HS-5 (cell line): ENCODE results near the gene SMOC2.
"Not testable (repeated sequence)": the region's sequence is repeated elsewhere in the genome, so short reads cannot be mapped to it uniquely, and the experiment has no call there.

Source experiments
- DNase-seq: peaks from one replicate; pipeline ENCODE4 v3.0.0-alpha.2; 2012; ENCODE audit warnings: low read depth

The SMOC2 gene

DNA sequence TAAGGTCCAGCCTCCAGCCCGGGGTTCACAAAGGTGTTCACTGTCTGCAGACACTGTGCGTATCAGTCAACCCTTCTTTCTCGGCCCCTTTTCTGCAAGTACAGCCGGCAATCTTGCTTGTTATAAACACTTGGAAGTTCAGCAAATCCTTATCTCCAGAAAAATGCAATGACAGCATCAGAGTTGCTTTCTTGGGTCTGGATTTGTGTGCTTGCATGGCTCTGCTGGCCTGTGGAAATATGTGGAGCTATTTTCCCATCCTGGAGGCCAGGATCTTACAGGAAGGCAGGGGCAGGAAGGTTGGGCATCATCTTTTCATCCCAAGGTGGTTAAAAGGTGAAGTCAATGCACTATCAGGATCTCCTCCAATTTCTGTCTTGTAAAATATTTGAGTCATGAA, 100.3 kb downstream of the SMOC2 start:
- DNase-seq: no peak

DNA sequence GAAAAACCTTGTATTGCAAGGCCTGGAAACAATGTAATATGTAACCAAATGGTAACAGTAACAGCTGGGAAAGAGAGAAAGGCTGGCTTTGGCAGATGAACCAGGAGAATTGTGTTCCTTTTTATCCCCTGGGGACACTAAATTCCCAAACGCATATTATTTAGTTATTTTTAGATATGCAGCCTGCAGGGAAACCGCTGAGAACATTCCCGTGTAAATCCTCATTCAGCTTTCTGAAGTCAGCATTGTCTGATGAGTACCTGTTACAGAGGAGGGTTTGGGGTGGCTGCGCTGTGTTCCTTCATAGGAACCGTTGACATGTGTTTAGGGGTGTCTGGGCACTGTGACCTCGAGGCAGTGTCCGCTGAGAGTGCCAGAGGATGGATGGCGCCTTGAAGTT, 101.3 kb downstream of the SMOC2 start:
- no peak for DNase-seq

DNA sequence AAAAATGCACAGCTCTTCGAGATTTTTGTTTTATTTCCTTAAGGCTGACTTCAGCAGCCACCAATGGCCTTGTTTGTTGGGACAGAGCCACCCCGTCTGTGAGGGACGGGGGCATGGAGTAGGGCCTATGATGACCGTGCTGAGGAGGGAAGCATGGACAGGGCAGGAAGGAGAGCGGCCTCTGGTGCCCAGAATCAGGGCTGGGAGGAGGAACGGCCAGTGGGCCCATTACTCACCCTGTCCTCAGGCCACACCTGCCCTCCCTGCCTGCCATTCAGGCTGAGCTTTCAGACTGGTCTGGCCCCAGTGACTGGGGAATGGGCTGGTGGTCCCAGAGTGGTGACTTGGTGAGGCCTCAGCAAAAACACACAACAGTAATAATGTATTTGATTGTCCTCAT, 104.4 kb downstream of the SMOC2 start:
- no peak for DNase-seq

DNA sequence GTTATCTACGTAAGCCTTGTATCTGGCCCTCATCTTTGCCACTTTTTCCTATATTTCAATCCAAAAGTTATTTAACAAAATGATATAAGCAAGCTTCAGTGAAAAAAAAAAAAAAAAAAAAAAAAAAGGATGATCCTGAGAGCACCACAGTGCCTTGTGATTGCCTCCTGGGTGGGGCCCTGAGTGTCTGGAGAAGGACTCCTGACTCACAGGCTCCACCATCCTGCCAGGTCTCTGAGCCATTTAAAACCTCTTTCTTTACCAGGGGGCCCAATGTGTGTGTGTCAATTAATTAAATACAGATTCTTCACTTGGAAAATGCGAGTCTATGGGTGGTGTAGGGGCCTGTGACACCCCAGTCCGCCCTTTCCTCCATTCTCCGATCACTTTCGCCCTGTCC, 105.2 kb downstream of the SMOC2 start:
- no peak for DNase-seq

DNA sequence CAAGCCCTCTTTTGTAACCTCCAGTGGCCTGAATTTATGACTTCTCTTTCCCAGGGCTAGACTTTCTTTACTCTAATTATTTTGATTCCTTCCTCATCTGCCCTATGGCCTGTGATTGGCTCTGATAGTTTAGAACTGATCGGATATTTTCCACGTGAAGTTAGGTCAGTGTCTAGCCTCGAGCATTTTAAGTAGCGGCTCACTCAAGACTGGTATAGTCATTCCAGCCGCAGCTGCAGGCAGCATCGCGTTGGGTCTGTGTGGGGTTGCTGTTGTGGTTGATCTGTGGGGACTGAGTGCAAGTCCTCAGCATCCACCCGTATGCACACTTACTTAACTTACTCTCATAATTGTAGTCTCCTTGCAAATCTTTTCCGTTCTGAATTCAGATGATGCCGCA, 105.7 kb downstream of the SMOC2 start:
- DNase-seq: no peak

DNA sequence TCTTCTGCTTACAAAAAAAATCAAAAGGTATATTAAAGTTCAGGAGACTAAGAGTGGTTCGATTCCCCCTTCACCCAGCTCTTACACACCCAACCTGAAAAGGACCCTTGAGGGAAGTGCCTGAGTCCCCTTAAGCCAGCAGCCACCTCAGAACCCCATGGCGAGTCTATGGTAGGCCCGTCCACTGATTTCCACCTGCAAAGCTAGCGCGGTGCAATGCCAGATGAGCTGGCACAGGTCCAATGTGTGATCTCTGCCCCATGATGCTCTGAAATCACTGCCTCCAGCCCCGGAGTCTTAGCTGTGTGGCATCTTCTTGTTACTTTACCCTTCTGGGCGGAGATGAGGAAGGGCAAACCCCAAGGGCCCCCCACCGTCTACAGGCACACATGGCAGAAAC, 109.3 kb downstream of the SMOC2 start:
- DNase-seq: no peak

DNA sequence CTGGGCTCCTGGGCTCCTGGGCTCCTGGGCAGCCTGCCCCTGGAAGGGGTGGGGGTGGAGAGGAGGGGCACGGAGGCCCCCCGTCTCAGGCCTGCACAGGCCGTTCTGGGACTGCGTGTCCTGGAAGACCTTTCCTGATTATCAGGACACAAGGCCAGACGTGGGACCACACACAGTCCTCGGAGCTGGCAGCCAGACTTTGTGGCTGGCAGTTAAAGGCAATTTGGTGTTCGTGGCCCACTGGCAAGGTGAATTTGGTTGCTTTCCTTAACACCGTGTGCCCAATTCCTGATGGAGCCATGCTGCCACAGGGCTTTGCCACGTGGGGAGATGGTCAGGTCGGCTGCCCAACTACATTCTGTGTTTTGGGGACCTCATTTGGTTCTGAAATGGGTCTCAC, 113.5 kb downstream of the SMOC2 start:
- no peak for DNase-seq

DNA sequence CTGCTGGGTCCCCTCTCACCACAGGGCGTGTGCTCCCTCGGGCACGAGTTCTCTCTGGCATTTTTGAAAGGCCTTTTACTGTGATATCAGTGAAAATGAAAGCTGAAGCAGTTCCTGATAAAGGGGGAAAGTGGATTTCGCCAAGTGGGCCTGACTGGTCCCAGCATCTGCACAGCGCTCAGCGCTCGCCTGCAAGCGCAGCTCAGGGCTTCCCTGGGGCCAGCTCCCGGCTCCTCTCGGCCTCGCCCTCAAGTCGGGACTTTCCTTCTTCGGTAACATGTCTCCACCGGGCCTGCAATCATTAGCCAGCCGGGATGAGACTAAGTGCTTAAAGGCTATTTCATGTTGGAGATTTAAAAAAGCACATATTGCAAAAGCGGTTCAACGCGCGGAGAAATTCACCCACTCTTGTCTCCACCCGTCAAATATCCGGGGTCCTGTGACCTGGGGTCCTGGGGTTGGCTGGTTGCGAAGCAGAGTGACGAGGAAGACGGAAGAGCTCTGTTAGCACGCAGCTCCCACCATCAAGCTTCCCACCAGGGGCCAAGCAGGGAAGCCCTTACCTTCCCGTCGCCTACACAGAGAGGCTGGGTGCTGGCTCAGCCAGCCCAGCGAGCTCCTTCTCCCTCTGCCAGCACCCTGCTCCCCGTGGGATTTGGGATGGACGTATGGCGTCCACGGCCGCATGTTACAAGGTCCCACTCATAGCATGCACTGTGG, 114.1 kb downstream of the SMOC2 start:
- DNase-seq: no peak

DNA sequence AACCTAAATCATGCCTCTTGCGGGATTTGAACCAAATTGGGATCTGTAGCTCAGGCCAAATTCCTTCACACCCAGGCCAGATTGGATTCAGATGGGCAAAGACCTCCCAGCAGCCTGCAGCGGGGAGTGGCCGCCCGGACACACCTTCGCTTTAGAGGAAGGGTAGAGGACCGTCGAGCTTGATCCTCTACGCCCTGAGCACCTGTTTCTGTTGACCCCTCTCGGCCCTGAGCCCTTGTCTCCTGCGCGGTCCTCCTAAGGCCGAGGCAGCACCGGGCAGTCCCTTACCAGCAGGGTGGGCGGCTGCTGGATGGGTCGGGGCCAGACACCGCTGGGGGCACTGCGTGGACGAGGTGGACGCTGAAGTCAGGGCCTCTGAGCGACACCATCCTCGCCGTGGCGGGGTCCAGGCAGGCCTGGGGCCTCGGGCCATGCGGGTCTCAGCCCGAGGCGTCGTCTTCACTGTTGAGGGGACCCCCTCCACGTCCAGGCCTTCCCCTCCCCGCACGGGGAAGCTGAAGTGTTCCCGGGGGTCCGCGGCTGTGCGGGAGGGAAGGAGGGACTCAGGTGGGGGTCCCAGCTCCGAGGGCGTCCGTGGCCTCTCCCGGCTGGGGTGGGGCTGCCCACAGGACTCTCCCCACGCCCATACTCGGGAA, 114.8 kb downstream of the SMOC2 start:
- no peak for DNase-seq

DNA sequence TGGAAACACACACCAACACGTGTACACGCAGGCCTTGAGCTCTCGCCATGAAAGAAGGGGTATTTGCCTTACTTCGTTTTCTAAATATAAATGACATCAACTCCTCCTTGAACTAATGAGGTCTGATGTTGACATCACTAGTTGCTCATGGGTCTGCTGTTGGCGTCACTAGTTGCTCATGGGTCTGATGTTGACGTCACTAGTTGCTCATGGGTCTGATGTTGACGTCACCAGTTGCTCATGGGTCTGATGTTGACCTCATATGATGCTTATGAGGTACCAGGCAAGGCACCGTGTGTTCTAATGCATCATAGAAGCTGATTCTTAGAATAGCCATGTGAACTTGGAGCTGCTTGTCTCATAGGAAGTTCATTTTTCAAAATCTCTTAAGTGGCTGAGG, 116.5 kb downstream of the SMOC2 start:
- no peak for DNase-seq

DNA sequence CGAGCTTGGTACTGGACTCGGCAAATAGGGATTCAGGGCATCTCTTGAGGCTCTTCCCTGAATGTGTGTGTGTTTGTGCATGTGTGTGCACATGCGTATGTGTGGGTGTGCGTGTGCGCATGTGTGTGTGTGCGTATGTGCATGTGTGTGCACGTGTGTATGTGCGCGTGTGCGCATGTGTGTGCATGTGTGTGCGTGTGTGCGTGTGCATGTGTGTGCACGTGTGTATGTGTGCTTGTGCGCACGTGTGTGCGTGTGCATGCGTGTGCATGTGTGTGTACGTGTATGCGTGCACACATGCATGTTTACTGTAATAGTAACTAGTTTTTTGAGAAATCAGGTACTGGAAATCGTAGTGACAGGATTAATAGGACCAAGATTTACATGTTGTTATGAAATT, 117.7 kb downstream of the SMOC2 start:
- DNase-seq: no peak

DNA sequence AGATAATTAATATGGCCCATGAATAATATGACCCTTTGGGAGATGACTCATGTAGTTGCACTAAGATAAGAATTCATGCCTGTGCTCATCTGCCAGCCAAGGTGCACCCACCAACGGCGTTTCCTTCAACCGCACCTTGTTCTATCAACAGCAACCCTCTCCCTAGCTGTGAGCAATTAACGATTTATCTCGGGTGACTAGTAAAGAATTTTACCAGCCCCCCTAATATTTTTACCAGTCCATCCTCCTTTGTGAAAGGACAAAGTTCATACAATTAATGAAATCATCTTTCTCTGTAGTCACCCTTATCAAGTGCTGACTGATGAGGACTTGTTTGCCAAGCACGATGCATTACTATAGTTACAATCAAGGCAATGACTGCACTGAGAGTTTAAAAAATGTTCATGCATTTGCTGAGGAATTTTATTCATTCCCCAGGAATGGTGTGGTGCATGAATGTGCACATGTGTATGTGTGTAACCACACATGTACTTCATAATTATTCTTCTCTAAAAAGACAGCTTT, 118.7 kb downstream of the SMOC2 start:
- DNase-seq: no peak

DNA sequence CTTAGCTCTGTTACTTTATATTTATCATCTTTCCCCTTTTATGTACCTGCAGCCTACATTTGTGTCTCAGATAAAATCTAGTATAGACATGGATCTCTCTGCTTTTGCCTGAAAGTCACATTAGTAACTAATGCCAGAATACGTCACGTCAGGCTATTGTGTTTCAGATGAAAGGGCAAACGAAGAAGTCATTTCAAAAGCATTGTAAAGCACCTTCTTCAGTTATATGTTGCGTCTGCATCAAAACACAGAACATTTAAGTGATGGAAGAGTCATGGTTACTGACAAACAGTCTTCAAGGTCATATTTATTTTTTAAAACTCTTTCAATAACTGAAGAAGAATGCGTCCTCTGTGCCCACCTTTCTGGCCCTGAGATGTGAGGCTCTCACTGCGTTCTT, 119.1 kb downstream of the SMOC2 start:
- no peak for DNase-seq

DNA sequence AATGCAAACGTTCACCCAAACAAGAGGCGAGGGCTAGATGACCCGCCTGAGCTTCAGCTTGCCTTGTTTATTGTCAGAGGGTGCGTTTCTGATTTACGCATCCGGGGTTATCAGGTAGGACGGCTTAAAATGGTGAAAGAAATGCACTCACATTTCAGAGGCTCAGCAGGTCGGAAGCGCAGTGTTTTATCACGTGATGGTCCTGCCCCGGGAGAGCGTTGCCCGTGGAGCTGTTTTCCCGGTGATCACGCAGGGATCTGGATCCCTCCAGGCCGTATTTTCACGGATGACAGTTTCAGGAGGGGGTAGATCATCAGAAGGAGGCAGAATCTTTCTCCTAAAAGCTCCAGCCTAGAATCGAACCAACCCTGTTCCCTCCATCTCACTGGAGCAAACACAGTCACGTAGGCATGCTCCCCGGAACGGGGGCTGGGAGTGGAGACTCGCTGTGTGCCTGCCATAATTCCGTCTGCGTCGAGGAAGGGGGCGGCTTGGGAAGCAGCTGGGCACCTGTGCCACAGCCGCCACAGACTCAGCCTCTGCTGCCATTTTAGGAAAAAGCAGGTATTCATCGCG, 121.7 kb downstream of the SMOC2 start:
- no peak for DNase-seq

DNA sequence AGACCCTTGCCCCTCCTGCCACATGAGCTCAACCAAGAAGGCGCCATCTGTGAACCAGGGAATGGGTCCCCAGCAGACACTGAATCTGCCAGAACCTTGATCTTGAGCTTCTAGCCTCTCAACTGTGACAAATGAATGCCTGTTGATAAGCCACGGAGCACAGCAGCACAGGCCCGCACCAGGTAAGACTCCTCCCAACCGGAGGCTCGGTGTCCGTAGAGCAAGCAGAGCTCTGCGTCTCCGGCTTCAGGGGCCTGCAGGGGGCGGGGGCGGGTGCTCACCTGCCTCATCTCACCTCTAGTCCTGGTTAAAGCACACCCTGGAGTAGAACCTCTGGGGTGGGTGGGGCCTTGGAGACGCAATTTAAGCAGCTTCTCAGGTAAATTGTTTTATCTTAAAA, 122.7 kb downstream of the SMOC2 start:
- DNase-seq: no peak

DNA sequence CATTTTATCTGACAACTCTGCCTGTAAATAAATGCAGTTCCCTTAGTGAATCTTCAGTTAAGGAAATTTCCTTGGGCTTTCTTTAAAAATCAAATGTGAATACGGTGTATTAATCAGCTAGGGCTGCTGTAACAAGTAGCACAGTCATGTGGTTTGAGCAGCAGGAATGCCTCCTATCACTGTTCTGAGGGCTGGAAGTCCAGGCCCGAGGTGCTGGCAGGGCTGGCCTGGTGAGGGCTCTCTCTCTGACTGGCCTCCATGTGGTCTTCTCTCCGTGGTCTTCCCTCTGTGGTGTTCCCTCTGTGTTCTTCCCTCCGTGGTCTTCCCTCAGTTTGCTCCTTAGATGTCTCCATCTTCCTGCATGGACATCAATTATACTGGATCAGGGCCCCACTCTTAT, 124.1 kb downstream of the SMOC2 start:
- no peak for DNase-seq

DNA sequence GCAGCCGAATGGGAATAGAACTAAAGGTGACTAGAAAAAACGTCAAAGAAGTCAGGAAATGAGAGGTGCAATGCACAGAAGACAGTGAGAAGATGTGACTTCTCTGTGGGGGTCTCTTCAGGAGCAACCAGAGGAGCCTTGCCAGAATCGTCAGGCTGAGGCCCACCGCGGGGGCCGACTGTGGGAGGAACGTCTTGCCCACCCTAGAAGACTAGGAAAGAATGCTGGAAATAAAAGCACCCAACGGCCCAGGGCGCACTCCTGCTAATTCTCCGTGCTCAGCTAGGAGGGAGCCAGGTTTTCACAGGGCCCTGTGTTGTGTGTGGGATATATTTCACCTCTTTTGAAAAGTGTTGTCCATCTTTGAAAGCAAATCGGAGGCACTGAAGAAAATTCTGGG, 129.2 kb downstream of the SMOC2 start:
- DNase-seq: no peak

DNA sequence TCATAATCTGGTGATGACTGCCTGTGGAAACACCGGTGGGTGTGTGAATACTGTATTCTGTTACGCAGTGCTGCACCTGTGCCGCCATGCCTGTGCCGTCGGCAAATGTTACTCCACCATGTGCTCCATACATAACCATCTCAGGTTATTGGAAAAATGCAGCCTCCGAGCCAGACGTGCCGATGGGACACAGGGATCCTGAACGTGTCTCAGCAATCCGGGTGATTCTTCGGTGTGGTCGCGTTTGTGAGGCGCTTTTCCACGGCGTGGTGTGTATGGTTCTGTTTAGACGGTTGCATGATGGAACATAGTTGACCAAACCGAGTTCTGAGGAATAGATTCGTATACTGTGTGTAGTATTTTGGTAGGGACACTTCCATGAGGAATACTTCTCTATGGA, 130.3 kb downstream of the SMOC2 start:
- DNase-seq: no peak

DNA sequence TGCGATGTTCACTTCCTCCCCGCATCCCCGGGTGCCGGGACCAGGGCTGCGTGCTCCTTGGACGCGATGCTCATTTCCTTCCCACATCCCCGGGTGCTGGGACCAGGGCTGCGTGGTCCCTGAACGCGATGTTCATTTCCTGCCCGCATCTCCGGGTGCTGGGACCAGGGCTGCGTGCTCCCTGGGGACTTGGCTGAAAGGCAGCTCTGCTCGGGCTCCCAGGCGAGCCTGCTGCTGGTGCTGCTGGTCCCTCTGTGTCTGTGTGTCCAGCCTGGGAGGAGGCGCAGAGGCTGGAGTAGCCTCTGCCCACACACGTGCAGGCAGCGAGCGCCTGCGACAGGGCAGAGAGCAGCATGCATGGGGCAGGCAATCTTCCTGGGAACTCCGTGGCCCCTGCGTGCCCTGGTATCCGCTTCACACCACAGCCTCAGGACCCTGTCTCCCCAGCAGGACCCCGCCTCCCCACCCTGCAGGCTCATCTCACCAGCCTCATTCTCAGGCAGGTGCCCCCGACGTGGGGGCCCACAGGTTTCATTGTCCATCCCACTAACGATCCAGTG, 132.4 kb downstream of the SMOC2 start:
- not testable (repeated sequence) for DNase-seq

DNA sequence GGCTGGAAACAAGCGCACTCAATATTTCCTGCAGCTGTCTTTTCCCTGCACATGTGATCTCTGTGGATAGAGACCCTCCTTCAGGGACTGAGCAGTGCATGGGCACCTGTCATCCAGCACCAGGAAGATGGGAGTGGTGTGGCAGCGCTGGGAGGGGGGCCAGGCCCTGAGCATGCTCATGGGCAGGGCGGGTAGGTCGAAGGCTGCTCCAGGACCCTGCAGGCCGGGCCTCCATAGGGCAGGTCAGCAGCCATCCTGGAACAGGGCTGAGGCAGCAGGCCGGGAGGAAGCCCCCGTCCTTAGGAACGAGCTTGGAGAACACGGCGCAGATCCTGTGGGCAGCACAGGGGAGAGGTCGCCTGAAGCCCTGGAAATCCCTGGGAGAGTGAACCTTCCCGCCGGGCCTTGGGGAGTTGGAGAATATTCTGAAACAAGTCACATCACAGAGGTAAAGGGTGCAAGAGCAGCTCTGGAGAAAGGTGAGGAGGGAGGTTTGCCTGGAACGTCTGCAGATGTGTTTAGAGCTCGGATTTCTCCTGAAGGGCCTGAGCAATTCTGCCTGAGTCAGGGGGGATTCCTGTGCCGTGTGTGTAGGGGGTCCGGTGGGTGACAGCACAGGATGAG, 133.2 kb downstream of the SMOC2 start:
- DNase-seq: no peak

DNA sequence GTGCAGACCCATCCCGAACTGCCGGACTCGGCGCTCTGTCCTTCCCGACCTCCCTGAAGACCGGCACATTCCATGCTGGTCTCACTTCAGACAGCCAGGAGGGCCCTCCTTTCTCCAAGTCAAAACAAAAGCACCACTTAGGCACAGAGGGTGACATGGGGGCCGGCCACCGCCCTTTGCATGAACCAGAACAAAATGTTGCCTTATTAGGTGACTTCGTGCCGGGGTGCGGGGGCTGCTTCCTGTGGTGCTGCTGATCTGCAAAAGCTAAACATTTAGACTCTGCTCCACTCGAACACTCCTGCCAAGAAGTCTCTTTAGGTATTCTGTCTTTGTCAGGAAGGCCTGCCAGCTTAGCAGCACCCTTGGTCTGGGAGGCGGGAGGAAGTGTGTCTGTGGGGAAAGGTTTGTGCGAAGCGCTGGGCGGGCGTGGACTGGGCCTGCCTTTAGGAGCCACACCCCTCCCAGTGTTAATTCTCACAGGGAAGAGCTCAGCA, 133.8 kb downstream of the SMOC2 start:
- DNase-seq: no peak

DNA sequence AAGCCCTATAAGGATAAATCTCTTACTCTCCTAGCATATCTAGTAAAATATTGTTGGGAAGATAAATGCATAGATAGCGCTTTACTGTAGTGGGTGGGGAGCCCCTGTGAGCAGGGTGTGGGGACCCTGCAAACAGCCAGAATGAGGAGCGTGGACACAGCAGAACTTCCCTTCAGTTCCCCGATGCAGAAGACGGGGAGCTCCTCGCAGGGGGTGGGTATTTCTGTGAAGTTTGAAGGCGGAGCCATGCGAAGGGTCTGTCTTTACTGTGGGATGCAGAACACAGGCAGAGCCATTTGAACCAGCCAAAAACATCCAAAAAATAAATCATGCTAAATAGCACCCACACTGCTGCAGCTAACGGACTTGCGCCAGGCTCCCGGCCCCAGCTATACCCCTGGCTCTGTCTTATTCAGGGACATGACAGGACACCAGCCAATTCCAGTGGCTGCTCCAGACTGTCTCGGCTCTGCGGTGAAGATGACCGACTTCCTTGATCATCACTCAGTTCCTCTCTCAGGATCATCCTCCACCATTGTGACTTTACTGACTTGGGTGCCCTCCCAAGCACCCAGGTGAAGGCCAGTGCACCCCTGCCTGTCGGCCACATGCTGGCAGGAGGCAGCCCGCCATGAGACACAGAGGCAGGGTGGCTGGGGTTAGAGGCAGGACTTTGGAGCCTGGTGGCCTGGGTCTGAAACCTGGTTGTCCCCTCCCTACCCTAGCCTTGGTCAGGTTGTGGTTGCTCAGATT, 134.5 kb downstream of the SMOC2 start:
- DNase-seq: no peak
